Limb (tissue), 2 donors: ENCODE results near the gene CERS6.

Experiments
- DNase-seq, 2 donors: peaks; one replicate each; pipeline ENCODE4 v3.0.0-alpha.2; 2016; ENCODE audit errors: extremely low spot score in 2 of 2

The CERS6 gene

DNA sequence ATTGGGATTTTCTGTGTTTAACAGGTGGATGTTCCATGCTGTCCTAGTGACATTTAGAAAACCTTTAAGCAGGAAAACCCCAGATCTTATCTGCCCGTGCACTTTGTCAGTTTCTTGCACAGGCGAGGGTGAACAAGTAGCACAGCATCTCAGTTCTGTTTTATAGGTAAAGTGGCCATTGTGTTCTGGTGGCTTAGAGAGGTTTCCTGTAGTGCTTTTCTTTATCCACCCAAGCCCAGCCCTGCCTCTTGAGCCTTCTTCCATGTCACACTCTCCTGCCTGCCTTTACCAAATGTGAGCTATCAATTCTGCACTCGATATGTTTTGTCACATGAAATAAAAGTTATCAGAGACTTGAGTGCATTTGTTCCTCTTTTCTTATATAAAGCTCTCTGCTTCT lies 211.1 kb downstream of the CERS6 start:
- DNase-seq: no peak

DNA sequence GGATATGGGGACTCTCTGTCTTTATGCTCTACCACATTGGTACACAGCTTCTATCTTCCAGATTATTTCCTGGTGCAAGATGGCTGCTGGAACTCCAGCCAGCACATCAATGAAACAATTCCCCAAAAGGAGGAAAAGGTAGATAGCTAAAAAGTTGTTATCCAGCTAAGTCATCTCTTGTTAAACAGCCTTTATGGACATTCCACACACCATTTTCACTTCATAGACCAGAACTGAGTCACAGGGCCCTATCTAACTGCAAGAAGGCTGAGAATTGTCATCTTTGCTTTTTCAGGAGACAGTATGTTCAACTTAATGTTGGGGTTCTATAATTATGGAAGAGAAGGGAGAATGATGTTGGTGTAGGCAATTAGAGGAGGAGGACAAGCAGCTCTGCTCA lies 213.1 kb downstream of the CERS6 start:
- DNase-seq: no peak

DNA sequence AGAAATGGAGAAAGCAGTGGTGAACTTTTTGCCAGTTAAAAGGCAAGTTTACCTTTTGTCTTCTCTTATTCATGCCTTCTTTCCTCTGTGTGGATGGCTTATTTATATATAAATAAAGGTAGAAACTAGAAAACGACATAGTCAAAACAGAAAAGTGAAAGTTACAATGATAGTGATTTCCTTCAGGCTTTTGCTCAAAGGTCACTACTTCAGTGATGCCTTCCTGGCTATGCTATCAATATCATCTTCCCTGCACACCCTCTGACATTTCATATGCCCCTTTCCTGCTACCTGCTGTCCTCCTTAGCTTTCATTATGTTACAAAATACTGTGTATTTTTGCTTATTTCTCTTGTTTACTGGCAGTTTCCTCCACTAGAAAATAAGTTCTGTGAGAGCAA lies 214.4 kb downstream of the CERS6 start:
- no peak for DNase-seq

DNA sequence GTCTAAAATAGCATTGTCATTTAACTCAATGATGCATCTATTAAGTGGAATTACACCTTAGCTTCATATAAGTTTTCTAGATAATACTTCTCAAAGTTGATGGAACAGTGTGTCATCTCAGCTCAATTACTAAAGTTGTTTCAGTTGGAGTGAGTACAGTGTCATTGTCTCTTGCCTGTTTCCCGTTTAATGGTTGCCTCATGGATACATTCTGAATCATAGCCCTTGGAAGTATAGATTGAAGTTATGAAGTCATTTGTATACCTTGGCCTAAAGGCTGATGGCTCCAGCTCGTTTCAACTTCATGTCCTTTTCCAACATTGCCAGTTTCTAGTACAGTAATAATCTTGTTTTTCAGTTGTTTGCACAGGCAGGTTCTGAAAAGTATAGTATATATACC lies 215.9 kb downstream of the CERS6 start:
- DNase-seq: no peak

DNA sequence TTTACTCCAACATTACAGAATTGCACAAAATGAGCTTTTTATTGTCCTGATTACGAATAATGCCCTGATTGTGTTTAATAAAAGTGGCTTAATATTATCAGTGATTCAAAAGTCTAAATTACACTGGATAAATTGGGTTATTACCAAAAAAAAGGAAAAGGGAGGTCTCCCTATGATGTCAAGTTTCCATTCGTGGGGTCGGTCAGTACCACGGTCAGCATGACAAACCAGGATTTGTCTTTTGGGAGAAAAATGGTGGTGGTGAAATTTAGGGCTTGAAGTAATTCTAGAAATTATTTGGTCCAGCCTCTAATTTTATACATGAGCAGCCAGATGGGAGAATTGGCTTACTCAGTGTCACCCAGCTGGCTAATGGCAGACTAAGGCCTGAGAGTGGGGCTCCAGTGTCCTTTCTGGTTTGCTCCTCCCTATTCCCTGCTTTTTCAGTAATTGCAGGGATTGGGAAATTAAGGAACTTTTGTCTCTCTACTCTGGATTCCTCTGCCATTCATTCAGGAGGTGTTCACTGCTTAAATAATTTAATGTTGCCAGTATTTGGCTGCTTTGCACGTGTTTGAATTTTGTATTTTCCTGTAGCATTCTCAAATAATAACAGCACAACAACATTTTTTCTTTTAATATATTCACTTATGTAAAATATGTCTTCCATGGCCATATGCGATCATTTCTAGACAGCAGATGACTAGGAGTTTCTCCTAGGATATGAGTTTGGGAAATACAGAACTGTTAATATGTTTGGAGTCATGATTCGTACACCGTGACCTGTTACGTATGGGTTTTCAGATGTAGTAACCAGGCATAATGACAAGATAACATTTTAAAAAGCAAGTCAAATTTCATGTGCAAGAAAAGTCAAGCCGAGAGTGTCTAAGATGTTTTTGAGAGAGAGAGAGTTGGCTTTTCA lies 217.5 kb downstream of the CERS6 start:
- DNase-seq: no peak

DNA sequence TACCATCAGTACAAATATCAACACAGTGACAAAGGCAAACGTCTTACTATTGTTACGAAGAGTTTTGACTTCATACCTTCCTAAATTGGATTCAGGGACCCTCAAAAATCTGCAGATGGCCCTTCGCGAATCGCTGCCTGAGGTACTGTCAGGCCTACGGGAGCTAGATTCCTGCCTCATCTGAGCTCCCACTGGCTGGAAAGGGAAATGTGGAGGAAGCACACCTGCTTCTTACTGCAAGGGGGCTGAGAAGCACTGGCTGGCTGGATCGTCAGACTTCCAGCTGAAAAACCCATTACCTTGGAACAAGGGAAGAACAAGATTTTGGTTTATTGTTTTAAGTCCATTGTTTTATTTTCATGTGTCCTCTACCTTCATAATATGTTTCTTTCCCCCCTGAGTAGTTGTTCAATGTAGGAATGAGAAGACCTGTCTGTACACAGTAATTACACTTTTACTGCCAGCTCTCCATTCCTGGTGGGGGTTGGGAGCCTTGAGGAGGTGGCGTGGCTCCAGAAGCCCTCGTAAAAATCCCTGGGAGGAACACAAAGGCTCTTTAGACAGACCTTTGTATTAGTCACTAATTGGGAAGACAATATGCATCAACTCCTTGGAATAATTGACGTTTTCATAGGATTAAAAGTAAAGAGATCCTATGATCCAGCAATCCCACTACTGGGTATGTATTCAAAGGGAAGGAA lies 222.2 kb downstream of the CERS6 start:
- no peak for DNase-seq

DNA sequence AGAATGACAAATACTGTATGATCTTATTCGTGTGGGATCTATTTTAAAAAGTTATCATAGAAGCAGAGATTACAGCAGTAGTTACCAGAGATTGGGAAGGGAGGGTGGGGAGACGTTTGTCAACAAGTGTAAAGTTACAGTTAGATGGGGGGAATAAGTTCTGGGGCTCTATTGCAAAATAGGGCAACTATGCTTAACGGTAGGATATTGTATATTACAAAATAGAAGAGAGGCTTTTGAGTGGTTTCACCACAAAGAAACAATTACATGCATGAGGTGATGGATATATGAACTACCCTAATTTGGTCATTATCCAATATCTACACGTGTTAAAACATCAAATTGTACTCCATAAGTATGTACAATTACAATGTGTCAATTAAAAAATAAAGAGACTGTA lies 223.0 kb downstream of the CERS6 start:
- no peak for DNase-seq

DNA sequence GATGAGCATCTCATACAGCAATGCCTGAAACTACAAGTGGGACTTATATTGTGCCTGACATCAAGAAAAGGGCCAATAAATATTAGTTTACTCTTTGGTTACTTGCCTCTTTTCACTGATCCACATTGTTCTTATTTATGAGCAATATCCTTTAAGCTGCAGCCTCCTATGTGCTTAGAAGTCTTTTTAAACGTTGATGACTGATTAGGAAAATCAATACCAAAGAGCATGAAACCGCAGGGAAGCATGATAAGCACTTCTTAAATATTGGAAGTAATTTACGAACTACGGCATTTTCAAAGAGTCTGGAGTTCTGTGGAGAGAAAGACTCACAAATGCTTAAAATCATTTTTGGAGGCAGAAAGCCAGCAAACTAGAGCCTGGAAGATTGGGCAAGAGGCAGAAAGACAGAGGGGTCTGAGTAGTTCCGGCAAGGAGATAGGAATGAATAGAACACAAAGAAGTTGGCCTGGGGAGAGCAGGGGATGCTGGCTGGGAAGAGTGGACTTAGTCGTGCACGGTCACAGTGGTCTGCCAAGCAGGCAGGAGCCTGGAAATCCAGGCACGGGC lies 223.8 kb downstream of the CERS6 start:
- no peak for DNase-seq

DNA sequence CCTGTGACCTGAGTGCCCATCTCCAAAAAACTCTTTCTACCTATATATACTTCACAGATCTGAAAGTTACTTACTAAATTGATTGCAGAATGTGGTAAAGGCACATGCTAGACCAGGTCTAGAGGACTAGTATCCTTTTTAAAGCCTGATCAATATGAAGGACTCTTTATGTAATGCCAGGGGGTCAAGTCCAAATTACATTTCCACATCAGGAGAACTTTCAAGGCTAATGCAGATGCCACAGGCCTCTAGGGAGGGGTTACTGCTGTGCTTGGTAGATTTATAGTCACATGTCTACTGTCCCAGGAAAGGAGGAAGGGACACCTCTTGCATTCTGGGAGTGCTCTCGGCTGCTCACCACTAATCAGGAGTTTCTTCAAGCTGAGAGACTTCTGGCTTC lies 227.9 kb downstream of the CERS6 start:
- DNase-seq: no peak

DNA sequence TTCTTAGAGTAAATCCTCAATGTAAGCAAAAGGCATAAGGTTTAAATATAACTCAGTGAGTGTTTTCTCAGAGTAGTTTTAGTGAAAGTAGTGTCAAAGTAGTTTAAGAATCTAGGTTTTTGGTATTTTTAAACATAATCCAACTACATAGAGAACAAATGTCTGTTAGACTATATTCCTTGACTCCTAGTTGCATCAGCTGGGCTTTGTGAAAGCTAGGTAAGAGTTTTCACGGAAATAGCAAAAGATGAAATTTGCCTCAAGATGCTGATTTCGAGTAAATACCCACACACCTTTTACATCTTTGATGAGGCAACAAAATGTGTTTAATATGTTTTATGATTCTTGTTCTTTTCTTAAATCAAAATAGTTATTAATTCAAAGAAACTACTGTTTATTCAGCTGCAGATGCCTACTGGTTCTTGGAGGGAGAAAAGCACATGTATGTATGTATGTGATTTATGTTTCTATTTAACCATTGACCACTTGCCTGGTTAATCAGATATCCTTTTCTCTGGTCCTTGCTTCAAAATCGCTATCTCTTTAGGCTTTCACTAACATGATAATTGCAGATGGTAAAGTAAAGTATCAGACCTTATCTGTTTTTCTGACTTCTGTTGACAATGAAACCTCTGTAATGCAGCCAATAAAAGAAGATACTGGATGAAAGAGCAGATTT lies 229.0 kb downstream of the CERS6 start:
- DNase-seq: no peak

DNA sequence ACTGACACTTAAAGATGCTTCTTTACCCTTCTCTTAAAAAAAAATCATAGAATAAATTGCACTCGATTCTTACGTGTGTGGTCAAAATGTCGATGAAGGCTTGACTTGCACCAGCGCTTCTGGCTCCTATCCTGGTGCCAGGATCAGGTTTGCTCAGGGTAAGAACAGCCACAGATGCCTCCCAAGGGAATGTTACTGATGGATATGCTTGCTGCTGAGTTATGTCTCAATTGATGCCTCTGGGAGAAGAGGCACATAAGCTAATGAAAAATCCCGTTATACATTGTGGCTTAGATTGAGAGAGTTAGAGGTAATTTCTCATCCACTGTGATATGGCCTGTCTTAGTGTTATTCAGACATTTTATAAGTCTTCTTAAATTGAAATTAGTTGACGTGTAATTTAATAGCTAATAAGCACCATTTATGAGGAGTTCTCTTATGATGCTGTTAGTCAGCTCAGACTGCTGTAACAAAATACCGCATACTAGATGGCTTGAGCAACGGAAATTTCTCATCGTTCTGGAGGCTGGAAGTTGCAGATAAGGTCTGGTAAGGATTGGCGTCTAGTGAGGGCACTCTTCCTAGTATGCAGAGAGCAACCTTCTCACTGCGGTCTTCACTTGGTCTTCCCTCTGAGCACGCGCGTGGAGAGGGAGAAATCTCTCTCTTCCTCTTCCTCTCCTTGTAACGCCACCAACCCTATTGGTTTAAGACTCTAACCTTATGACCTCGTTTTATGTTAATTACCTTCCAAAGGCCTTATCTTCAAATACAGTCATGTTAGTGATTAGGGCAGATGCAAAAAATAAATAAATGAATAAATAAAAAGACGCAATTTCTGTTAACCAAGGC lies 229.8 kb downstream of the CERS6 start:
- DNase-seq: no peak

DNA sequence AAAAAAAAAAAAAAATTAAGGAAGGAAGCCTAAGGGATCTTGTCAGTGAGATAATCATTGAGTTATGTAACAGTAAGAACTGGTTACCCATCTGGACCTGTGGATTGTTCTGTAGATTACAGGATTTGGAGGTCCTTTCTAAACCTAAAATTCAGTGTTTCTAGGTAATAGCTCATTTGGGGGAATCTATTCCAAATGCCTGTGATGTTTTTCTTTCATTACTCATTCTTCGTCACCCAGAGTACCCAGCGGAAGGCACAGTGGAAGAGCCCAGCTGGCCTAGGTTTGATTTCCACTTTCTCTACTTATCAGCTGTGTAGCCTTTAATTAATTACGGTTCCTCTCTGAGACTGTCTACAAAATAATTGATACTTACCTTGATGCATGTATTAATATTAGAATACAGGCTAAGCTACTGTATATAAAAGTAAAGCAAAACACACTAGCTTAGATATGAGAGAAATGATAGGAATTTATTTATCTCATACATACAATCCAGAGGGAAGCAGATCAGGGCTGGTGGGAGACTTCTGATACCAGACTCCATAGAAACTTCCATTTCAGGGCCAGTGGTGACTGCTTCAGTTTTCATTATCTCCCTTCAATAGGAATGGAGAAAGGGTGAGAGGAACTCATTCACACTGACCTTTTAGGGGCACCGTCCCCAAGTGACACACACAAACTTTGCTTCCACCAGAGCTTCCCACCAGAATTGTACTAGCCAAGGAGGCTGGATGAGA lies 230.6 kb downstream of the CERS6 start:
- DNase-seq: no peak

DNA sequence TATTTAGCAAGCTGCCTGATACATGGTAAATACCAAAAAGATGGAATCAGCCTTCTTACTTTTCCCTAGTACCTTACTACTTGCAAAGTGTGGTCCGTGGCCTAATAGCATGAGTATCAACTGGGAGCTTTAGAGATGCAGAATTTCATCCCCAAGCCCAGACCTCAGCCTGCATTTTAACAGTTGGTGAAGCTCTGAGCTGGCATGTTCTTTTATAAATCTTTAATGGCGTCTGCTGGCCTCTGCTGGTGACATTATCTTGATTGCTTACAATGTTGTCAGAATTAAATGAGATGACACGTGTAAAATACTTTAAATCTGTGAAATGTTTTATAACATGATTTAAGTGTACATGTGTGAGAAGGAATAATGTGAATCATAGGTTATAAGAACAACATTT lies 231.2 kb downstream of the CERS6 start:
- DNase-seq: no peak

DNA sequence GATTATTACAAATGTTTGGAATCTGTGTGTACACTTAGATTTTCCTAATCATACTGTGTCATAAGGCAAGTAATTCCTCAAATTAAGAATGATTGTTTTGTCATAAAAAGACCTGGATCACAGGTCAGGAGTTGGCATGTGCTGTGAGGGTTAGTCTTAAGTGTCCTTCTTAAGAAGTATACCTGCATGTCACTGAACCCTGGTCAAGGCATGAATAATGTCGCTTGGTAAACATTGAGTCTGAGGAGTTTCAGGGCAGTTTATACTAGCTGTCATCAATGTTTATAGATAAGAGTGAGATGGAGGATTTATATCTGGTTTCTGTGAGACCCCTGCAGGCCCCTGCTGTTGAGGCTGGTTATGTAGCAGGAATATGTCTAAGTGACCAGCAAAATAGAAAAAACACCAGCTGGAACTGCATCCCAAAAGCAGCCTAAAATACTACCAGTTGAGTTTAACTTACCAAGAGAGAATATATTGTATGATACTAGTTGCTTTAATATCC lies 234.4 kb downstream of the CERS6 start:
- DNase-seq: no peak

DNA sequence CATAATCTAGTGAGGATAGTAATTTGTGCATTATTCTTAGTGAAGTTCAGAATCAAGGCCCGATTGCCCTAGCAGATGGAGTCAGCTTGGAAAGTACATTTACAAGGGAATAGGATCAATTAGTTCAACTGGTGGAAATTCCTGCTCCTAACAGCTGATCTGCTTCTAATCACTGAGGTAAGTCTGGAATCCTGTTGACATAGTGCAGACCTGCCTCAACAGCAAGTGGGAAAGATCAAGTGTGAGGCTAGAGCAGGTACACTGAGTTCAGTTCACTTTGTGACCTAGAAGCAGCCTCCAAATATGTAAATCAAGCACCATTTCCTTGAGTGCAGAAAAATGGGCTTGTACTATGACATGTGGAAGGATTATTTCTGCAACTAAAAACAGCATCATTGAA lies 235.1 kb downstream of the CERS6 start:
- DNase-seq: no peak

DNA sequence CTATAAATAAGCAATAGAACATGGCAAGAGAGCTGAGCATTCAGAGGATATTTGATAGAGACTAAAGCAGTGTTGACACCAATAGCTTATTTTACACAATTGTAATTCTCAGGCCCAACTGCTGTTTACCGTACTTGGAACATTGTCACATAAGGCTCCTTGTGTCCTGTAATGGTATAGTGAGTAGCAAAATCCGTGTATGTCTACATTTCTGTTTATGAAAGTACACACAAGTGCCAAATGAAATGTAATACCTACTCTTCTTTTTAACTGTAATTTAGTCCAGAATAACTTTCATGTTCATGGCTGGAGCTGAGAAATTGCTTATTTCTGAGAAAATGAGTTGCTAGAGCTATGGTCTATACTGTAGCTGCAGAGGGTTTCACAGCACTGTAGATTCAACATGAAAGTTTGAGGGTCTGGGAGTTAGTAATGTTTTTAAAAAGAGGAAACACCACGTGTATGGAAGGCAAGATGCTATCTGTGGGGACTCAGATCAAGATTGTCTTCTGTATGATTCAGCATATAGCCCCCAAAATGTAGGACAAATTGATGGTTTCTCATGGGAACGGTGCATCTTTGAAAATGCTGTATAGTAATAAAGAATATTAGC lies 236.2 kb downstream of the CERS6 start:
- DNase-seq: no peak

DNA sequence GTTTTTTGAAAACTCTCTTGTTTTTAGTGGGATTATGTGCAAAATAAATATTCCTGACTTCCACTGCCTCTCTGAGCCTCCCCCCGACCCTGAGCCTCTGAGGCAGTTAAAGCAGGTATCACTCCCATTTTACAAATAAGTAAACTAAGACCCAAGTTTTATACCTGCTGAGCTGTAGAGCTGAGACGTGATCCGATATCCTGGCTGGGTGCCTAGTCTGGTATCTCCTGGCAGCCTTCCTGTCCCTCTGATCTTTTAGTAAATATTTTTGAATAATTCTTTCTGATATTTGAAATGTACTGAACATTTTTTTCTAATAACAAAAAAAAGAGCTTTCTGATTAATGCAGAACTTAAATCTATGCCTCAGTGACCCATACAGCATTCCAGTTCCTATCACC lies 238.1 kb downstream of the CERS6 start:
- DNase-seq: no peak

DNA sequence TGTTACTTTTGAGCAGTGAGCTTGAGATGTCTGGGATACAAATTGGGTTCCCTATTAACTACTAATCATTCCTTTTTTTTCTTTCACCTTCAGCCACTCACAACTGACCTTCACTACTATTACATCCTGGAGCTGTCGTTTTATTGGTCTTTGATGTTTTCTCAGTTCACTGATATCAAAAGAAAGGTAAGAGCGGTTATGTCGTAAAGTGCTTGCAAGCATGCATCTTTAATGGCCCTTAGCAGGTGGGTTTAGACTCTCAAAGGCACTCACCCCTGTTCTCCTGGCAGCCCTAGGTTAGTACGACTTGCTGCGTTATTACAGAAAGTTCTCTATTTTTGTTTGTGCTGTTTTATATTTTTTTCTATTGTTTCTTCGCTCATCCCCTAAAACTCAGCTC lies 238.8 kb downstream of the CERS6 start:
- no peak for DNase-seq

DNA sequence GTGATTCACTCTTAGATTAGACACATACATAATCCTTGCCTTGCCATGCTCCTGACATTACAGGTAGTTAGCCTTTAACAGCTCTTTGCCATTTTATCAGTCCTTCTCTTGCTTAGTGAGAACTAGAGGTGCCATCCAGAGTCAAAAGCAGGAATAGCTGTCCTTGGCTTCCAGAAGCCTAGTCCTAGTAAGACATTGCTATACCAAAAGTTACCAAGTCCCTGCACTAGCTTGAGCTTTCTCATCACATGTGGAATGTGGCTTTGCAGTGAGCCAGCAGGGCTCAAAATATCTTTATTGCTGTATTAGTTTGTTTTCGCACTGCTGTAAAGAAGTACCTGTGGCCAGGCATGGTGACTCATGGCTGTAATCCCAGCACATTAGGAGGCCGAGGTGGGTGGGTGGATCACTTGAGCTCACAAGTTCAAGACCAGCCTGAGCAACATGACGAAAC lies 241.6 kb downstream of the CERS6 start:
- DNase-seq: no peak

DNA sequence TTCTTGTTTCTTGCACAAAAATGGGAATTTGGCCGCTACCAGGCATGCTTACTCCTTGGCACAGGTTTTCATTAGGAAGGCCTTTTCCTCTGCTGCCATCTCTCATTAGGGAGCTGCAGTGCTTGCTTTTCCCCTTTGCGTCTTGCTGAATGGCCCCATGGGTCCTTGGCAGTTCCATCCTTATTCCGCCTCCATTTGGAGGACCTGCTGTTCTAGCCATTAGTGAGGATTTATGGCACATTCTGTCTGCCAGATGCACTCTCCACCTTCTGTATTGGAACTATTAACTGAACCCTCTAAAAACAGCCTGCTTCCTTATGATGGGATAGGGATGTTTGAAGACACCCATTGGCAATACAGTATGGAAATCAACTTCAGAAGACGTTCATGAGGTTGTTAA lies 242.9 kb downstream of the CERS6 start:
- DNase-seq: no peak
